Measurements from ENCODE around the gene HEMK1.

Gene HEMK1

GRCh38 chr3:50603261-50604109, 34.2 kb downstream of the HEMK1 start:
- DNase-seq, result no peak

DNA sequence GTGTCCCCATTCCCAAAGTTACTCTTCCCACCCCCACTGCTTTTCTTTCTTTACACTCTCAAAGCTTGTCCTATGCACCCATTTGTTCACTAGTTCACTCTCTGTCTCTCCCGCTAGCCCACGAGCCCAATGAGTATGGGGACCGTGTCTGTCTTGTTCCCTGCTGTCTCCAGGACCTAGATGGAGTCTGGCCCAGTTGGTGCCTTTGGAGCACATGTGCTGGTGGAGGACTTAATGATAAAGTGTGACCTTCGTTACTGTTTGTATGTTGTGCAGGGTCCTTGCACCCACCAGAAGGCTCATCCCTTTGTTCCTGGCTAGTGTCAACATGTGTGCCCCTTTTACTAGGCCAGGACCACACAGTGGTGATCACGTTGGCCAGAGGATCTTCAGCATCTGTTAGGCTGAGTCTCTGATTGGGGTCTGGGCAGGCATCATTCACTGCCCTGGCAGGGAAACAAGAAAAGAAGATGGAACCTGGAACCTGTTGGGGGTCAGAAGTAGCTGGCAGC, 34.8 kb downstream of the HEMK1 start:
- no peak for DNase-seq

DNA sequence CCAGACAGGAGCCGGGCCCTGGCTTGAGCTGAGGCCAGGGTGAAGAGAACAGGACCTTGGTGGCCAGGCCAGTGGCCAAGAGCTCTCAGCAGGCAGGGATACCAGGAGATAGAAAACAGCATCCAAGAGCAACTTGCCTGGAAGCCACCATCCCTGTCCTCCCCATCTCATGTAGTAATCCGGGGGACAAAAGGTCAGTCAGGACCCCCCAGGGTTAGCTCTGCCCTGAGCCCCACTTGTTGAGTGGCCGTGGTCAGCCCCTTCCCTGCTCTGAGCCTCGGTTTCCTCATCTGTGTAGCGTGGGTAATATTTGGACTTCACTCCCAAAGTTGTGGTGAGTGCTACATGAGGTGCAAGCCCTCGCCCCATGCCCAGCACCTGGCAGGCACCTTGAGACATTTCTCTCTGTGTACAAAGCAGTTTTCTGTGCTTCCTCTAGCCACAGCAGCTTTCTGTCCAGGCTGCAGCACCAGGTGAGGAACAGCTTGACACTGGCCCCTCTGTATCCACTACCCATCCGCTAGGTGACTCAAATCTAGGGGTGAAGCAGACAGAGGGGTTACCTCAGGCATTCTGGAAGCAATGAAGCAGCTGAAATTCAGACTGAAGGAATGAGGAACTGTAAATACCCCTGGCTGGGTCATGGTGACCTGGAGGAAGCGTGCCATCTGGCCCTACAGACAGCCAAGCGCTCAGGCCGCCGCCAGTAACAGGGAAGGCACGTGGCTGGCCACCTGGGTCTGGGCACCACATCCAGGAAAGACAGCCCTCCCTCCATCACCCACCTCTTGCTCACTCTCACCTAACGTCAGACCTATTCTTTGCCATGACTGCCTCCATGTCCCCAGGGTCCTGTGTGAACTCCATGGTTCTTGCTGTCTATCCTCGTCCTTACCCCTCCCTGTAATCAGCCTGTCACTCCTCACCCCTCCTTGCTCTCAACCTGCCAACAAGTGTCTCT, 35.6 kb downstream of the HEMK1 start:
- DNase-seq, result no peak

DNA sequence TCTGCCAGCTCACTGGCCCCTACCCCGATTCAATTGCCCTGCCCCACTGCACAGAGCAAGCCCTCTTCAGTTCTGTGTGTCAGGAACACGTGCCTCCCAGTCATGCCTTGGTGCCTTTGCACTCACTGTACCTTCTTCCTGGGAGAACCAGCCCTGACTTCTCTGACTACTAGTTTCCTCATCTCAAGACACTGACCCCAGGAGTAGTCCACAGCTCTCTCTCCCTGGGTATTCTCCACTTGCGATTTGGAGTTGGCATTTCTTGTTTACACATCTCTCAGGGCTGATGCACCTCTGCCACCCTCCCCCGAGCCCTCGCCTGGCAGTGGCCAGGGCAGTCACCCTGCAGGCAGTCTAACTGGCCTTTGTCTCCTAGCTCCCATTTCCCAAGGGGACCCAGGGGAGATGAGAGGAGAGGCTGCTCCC, 36.6 kb downstream of the HEMK1 start:
- no peak for DNase-seq

GRCh38 chr3:50606596-50606995, 37.3 kb downstream of the HEMK1 start:
- DNase-seq, result no peak

DNA sequence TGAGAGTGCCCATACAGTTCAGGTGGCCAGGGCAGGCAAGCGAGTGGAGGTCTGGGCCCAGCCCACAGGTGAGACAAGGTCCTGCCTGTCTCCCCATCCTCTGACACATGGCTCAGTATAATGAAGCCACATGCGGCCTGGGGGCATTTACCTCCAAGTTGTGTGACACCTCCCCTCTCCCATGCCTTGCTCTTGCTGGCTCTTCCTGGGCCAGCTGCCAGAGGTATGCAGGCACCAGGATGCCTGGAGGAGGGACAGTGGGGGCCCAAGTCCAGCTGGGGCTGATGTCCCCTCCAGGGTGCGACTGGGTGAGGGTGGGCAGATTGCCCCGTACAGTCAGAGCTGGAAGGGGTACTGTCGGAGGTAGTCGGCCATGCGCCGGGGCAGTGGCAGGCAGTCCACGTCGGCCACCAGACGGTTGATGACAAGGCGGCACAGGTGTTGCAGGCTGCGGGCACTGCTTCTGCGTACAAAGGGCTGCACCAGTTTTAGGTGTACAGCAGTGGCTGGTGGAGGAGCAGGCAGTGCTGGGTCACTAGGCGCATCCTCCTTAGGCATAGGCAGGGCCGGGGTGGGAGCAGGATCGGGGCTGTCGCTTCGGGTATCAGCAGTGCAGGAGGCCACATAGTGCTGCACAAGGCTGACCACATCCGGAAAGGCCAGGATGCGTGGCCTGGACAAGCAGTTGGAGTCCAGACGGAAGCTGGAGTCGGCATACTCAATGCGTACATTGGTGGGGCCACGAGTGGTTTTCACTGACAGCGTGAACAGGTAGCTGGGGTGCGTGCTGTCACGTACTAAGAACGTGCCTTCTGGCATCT, 38.2 kb downstream of the HEMK1 start:
- DNase-seq, result no peak

GRCh38 chr3:50608278-50608677, 39.0 kb downstream of the HEMK1 start:
- no peak for DNase-seq

GRCh38 chr3:50609071-50609762, 39.9 kb downstream of the HEMK1 start:
- no peak for DNase-seq

DNA sequence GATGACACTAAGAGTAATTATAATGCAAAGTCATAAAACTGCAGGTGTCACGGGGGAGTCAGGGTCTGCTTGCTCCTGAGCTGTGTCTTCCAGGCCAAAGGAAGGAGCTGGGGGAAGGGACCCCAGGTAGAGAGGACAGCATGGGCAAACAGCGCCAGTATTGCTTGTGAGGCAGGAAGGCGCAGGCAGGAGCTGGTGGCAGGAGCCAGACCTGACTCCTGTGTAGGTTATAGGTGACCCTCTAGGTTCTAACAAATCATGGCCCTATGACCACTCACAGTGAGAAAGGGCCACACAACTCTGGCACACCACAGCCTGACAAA, 40.4 kb downstream of the HEMK1 start:
- DNase-seq, result no peak

DNA sequence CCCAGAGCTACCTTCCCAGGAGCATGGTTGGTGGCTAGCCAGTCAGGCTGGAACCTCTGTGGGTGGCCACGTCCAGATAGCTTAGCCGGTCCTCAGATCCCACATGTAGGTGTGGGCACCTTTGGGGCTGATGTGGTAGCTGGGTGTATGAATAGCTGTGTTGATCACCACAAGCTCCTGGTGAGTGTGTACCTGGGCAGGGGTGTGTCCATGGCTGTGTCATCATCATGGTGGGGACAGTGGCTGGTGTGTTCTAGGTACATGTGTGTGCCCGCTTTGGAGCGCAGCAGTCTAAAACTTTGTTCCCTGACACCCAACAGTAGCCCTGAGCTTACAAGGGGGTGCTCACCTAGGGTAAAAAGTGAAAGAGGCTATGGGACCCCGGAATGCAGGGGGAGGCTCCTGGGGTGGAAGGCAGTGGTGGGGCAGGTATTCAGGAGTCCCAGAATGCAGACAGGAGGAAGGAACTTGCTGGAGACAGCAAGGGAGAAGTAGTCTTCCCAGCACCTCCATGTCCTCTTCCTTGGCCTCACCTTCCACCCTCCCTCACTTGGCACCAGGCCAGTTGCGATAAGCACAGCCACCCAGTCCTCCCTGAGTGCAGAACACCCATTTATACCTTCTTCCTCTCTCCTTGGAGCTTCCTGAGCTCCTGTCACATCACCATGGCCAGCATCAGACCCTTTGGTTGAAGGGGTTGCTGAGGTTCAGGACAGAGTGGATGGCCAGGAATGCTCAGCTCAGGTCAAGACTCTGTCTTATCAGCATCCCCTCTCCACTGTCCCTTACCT, 41.1 kb downstream of the HEMK1 start:
- no peak for DNase-seq

- no peak for DNase-seq
Observed at GRCh38 chr3:50610992-50611463, 41.7 kb downstream of the HEMK1 start.

GRCh38 chr3:50611464-50612233, 42.3 kb downstream of the HEMK1 start, which contains the start of gene CISH:
Gene CISH, minus strand, starts transcription at chr3:50611774. Its CDS starts 124 bp downstream, at chr3:50611650.
- DNase-seq, result peak; percentile 78

DNA sequence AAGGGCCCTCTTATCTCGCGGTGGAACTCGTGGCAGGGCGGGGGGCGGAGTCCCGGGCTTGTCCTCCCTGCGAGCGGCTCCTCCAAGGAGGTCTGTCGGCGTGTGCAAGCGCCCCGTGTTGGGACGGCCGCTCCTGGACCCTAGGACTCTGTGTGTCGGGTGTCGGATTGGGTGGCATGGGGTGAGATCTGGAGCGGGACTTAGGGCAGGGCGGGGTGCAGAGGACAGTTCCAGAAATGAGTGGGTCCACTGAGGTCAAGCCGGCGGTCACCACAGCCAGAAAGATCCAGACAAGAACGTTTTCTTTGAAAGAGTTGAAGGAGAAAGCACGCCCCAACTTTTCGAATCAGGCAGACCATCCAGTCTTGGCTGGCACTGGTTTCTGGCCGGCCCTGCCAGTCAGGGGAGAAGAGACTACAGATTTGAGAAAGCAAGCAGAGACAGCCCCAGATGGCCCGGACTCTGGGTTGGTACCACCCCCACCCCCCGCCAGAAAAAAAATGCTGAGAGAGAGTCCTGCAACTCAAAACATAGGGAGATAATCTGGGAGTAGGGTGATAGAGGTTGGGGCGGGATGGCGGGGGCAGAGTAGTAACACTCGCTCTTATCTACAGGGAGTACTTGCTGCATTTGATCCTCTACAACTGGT, 43.0 kb downstream of the HEMK1 start:
- no peak for DNase-seq

DNA sequence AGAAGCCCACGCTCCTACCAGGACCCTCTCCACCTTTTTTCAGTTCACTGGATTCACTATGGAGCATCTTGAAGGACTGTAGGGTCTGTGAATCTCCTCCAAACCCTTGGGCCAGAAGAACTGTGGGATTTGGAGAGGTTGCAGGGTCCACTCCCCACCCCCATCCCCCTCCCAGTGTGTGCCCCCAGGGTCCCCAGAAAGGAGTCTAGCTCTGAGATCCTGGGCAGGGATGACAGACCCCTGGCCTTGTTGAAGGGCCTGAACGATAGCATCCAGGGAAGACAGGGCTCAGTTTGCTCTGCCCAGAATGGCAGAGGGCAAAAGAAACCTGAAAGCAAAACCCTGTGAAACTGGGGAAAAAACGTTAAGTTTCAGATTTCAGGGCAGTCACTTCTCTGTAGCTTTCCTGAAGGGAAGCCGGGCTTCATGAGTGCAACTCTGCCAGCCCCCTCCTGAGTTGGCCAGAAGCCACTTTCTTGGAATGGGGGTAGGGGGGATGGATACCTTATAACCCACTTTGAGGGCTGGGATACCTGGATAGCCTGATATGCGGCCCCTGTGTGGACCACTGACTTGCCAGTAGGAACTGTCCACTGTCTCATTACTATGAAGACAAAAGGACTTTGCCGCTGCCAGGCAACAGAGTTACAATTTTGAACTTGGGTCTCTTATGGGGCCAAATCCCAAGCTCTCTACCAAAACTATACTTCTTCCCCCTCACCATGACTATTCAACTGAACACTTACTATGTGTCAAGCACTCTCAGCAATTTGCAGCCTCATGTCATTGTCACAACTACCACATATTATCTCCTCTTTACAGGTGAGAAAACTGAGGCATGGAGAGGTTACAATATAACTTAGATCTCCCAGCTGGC, 43.9 kb downstream of the HEMK1 start:
- no peak for DNase-seq

DNA sequence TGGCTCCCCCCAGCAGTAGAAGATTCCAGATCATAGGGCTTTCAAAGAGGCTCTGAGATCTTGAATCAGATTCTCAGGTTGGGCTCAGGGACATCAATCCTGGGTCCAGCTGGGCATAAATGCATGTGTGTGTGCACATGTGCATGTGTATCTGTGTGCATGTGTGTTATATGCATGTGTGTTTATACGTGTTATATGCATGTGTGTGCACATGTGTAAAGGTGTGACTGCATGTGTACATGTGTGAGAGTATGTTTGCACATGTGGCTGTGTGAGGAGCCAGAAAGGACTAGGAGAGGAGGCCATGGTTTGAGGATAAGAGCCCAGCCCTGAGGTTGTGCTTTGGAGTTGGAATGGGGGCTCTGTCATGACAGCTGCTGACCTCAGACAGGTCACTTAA, 45.9 kb downstream of the HEMK1 start:
- no peak for DNase-seq

GRCh38 chr3:50616003-50616769, 46.9 kb downstream of the HEMK1 start:
- DNase-seq, result peak; percentile 69

- peak; percentile 75 for DNase-seq
Observed at GRCh38 chr3:50616770-50617095, 47.4 kb downstream of the HEMK1 start.

All from NCI-H526 treated with DMSO at 0.1 percent for 48 hours (cell line).